Fibroblast of lung (primary cell): ENCODE results near the gene ADGRB3.

Experiments
- CTCF ChIP-seq, 2 donors: IDR thresholded peaks in 1 of 2; conservative IDR thresholded peaks in 1 of 2; 1 replicate in 1 of 2; 2 replicates in 1 of 2; pipeline ENCODE4 v1.5.1; 2011 to 2012; ENCODE audit warnings: low read length in 2 of 2, control low read depth in 1 of 2, inconsistent platforms in 1 of 2, low read depth in 1 of 2, mild to moderate bottlenecking in 1 of 2
- EZH2 ChIP-seq: IDR thresholded peaks from 2 replicates; pipeline ENCODE4 v1.5.1; 2012; ENCODE audit warnings: low read length, control low read depth, mild to moderate bottlenecking; ENCODE audit errors: missing control alignments

GRCh38 chr6:69246983-69247382 is 611.9 kb downstream of the ADGRB3 start:
- TF ChIP-seq CTCF (conservative IDR thresholded peaks at IDR 0.05 in 1 of 2, IDR thresholded peaks at IDR 0.05 in 1 of 2; ENCODE audit: low read depth in 1 of 2, low read length in 2 of 2) (no peak), EZH2 (no peak)
